GM18507 (cell line): Measurements from ENCODE around the gene XRCC5.
"Not testable (repeated sequence)": the region's sequence is repeated elsewhere in the genome, so short reads cannot be mapped to it uniquely, and the experiment has no call there.

Source experiments
- DNase-seq: peaks from one replicate; pipeline ENCODE4 v3.0.0; 2011; ENCODE audit warnings: low read depth; ENCODE audit not compliant: insufficient read length; ENCODE audit errors: extremely low spot score
- FAIRE-seq: peaks from 2 replicates; lab custom pipeline; 2011; peaks lifted over from hg19 to GRCh38; lab: Jason Lieb, UNC

The XRCC5 gene

DNA sequence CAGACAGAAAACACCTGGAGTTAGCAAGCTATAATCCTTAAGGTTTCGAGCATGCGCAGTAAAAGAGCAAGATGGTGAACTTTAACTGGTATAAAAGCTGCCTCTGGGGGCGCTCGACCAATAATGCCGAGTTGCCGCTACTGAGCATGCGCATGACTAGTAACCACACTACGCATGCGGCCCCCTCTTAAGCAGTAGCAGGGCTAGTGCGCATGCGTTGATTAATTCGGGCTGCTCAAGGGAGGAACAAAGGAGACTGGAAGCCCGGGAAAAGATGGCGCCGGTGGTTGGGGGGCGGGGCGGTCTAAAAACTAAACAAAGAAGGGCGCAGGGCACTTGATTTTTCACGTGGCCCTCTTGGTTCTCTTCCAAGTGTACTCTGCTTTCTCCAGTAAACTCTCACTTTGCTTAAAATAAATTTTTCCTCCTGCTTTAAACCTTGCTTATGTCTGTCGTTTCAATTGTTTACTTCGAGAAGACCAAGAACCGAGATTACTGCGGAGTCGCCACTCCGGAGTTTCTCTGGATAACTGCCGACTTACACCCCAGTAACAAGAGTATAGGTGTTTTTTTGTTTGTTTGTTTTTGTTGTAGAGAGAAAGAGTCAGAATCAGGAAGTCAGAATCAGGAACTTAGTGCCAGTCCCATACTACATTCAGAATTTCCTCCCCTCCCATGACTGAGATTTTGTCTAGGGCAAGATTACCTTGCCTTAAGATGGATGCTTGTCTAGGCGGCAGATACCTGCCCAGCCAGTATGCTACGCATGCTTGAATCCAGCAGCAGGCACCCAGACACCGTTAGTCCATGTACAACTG is 5.8 kb downstream of the XRCC5 start:
- FAIRE-seq (peak; percentile 98), DNase-seq (peak; percentile 80)

DNA sequence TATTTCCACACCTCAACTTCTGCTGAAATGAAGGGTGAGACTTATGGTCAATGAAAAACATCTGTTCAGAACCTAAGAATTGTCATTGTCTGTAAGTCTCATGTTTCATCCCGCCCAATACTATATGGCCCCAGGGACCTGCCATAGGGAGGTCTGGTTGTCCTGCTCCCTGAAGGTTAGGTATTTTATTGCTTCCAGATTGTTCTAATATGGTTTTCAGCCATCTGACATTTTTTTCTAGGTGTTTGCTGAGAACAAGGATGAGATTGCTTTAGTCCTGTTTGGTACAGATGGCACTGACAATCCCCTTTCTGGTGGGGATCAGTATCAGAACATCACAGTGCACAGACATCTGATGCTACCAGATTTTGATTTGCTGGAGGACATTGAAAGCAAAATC is 7.3 kb downstream of the XRCC5 start:
- DNase-seq (no peak), FAIRE-seq (no peak)

- no peak for DNase-seq
Observed at GRCh38 chr2:216117561-216118340, 8.6 kb downstream of the XRCC5 start.

DNA sequence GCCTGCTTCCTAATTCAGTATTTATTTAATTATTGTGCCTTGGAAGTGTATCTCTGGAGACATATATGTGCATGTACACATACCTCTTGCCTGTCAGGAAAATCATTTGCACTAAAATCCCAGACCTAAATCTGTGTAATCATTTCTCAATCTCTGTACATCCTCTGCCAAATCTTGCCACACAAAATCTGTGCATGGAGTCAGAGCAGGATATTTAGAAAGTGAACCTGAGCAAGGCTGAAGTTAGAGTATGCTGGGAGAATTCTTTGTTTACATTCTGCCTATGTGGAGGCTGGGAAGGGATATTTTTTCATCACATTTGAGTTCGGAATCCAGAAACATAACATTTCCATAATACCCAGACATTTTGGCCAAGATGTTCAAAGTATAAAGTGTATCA is 9.3 kb downstream of the XRCC5 start:
- no peak for DNase-seq
- FAIRE-seq: no peak

More at GRCh38 chr2:216117561-216118340, 8.6 kb downstream of the XRCC5 start:
- no peak for FAIRE-seq

- FAIRE-seq (no peak), DNase-seq (no peak)
Observed at GRCh38 chr2:216119146-216119545, 10.0 kb downstream of the XRCC5 start.

DNA sequence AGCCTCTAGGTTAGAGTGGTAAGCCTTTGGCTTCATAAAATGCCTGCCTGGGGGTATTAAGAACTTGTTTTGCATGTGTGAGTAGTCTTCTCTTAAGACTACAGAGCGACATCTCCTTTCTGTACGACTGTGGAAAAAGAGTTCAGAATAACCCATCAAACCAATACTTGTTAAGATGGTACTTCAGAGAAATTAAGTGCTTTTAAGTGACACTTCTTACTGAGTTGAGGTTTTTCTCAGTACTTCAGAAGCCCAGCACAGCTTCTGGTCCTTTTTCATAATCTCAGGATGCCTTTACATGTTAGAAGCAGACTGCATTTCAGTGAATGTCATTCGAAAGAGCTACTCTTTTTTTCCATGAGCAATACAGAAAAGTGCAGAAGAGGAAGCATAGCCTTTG is 10.8 kb downstream of the XRCC5 start:
- DNase-seq (no peak), FAIRE-seq (no peak)

GRCh38 chr2:216121255-216121654 is 12.1 kb downstream of the XRCC5 start:
- FAIRE-seq (no peak), DNase-seq (no peak)

DNA sequence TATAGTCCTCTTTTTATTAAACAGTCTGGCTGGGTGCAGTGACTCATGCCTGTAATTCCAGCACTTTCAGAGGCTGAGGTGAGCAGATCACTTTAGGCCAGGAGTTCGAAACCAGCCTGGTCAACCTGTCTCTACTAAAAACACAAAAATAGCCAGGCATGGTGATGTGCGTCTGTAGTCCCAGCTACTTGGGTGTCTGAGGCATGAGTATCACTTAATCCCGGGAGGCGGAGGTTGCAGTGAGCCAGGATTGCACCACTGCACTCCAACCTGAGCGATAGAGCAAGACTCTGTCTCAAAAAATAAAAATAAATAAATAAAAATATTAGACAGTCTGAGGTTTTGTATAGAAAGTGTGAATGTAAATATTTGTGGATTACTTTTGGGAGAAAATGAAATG is 17.8 kb downstream of the XRCC5 start:
- FAIRE-seq (no peak), DNase-seq (no peak)

DNA sequence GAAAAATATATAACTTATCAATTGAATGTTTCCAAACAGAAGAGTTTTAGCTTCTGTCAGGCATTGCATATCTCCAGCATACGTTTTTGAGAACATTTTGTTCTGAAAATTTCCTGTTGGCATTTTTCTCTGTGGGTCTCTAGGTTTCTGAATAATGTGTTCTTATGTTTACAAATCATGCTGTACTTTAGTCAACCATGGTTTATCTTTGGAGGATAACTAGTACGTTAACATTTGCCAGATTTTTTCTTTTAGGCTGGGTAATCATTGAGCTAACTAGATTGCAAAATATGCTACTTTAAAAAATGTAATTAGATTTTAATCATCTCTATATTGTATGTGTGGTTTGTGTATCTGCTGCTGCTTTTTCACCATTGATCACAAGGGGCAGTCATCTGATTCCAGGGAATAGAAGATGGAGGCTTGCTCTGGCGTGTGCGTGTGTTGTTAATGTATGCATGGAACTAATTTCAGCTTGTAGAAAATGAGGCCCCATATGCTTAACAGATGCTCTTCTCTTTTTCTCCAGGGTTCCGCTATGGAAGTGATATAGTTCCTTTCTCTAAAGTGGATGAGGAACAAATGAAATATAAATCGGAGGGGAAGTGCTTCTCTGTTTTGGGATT is 21.3 kb downstream of the XRCC5 start:
- FAIRE-seq (no peak), DNase-seq (no peak)

- no peak for FAIRE-seq
- no peak for DNase-seq
Observed at GRCh38 chr2:216131175-216131926, 22.2 kb downstream of the XRCC5 start.

DNA sequence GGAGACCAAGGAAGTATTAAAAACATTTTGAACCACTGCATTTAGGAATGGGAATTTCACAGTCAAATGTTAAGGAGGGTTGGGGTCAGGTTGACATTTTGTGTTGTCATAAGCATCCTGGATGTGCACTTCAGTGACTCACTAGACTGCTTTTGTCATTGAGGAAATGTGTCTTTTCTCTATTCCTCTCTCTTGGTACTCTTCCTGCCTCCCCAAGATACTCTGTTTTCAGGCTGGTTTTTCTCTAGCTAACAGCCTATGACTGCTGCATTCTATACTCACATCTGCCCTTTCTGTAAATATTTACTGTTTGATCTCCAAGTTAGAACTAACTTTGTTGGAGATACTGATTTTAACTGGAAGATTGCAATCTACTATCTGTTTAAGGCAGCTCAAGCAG is 23.4 kb downstream of the XRCC5 start:
- FAIRE-seq: no peak
- DNase-seq: no peak

GRCh38 chr2:216133397-216133796 is 24.2 kb downstream of the XRCC5 start:
- DNase-seq (no peak), FAIRE-seq (no peak)

GRCh38 chr2:216134958-216135541 is 25.9 kb downstream of the XRCC5 start:
- DNase-seq (no peak), FAIRE-seq (no peak)

DNA sequence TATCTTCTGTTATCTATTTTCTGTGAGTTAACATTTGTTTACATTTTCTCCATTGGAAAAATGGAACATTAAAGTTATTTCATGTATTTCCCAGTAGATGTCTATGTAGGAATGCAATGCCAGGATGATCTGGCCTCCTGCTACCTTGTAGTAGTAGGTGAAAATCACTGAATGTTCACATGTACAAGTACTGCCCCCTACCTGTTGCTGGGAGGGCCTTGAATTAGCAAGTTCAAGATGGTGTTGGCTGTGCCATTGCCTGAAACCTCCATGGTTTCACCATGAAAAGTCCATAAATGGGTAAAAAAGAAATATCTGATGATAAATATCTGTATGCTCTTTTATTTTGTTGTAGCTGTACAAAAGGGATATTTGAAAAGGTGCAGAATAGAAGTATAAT is 30.7 kb downstream of the XRCC5 start:
- no peak for DNase-seq
- FAIRE-seq: peak; percentile 52

GRCh38 chr2:216141516-216141915 is 32.4 kb downstream of the XRCC5 start:
- FAIRE-seq: not testable (repeated sequence)

DNA sequence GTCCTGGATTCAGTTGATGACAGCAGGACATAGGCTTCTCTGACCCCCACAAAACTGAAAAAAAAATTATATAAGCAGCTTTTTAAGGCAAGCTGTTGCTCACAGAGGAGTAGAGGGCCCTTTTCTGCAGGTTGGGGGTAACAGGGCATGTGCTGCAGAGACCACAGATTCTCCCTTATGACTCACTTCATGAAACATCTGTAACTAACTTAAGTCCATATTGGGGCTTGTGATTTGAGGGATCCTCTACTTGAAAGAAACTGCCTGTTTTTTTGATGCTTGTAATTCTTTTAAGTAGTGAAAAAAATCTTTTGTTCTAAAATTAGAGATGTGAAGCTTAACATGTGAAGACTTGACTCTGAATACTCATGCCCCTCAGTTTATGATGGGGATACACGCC is 33.4 kb downstream of the XRCC5 start:
- peak; percentile 18 for DNase-seq
- peak; percentile 78 for FAIRE-seq

More at GRCh38 chr2:216141516-216141915, 32.4 kb downstream of the XRCC5 start:
- DNase-seq: not testable (repeated sequence)

DNA sequence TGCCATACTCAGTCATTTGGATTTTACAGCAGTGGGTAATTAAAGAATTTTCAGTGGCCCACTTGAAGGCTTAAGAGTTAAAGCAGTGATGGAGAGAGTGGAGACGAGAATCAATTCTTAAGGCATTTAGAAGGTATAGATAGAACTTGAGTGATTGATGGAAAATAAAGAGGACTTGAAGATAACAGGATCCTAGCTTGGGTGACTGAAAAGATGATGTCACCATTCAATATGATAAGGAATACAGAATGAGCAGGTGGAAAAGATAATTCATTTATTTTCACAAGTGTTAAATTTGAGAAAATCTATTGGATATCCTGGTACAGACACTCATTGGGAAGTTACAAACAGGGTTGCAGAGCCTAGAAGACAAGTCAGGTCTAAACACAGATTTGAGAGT is 35.2 kb downstream of the XRCC5 start:
- DNase-seq (no peak), FAIRE-seq (no peak)

DNA sequence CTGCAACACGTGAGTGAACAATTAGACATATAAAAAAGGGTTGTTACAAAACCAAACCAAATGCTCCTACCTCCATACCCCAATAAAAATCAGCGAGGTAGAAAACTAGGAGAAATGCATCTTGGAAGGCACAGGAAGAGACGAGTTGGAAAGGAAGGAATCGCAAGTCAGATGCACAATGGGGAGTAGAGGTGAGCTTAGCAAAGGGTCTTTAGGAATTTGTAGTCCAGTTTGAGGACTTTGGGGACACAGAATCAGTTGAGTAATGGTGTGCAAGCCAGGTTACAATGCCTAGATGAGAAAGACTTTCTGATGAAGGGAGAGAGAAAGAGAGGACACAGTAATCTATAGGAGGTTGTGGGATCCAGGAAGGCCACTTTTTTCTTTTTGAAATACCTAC is 35.7 kb downstream of the XRCC5 start:
- no peak for DNase-seq
- no peak for FAIRE-seq

DNA sequence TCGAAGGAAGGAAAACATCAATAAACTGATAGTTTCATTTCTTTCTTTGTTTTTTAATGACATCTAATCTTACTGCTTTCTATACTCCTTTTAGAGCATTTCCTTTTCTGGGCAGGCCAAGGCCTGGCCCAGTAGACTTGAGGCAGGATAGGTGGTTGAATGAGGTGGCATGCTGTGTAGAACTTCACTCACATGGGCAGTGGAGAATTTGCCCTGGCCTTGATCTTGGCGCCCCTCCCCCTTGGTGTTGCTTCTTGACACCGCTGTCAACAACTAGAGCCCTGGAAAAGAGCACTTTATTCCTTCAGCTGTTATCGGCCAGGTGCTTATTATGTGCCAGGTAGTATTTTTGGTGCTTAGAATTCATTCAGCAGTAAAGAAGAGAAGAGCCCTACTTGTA is 37.4 kb downstream of the XRCC5 start:
- DNase-seq (no peak), FAIRE-seq (no peak)
